GM18907 (cell line): ENCODE results near the gene SCN10A.

ENCODE experiments used
- ATAC-seq: cut with Tn5 transposase; IDR thresholded peaks from one replicate; pipeline ENCODE4 v1.9.1; 2021; ENCODE audit warnings: mild to moderate bottlenecking, moderate library complexity; ENCODE audit not compliant: unreplicated experiment

Gene SCN10A

DNA sequence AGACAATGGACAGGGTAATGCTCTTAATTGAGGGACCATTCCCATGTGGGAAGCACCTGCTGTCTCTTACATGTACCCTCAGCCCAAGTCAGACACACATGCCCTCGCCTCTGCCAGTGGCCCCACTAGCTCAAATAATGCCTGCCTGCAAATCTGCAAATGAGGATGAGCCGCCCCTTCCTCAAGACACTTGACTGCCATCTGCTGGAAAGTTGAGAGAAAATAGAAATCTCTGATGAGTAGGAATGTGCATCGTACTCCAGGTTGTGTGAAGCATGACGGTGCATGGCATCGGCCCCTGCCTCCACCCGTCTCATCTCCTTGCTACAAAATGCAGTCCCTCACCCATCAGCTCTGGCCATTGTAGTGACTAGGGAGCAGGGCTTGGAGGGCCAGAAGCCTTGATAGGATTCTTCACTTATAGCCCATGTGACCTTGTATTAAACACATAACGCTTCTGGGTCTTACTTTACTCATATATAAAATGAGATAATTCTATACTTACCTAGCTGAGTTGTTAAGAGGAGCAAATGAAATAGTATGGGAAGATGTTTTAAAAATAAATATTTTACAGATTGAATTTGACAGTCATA is 160.2 kb downstream of the SCN10A start:
- ATAC-seq: no peak

GRCh38 chr3:38653685-38654537 is 162.1 kb downstream of the SCN10A start:
- no peak for ATAC-seq

GRCh38 chr3:38652934-38653333 is 163.1 kb downstream of the SCN10A start:
- no peak for ATAC-seq

- ATAC-seq: peak; percentile 64
Observed at GRCh38 chr3:38651153-38651789, 164.7 kb downstream of the SCN10A start.

DNA sequence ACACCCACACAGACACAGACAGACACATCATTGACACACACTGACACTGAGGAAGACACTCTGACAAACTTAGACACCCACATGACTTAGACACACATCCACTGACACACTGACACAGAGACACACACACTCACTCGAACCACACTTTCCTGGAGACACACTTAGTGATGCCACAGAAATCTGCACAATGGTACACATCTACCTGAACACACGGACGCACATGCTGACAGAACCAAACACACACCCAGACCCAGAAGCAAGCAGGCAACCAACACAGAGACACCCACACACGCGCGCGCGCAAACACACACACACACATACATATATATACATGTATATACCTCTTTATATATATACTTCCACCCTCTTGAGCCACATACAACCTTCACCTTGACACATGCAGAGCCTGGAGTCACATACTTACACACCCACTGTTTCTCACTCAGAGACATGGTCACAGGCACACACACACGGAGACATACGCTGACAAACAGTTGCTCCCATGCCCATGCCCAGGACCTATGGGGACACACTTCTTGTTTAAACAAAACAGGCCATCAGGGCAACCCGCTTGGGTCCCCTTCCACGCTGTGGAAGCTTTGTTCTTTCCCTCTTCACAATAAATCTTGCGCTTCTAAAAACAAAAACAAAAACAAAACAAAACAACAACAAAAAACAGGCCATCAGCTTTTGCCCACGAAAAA is 165.6 kb downstream of the SCN10A start:
- ATAC-seq: no peak

GRCh38 chr3:38649500-38650247 is 166.3 kb downstream of the SCN10A start, which contains the start of gene SCN5A:
Gene SCN5A, minus strand, starts transcription at chr3:38649687. Its CDS starts 16,380 bp downstream, at chr3:38633307.
- ATAC-seq: peak; percentile 48

- no peak for ATAC-seq
Observed at GRCh38 chr3:38648659-38649499, 167.1 kb downstream of the SCN10A start.

DNA sequence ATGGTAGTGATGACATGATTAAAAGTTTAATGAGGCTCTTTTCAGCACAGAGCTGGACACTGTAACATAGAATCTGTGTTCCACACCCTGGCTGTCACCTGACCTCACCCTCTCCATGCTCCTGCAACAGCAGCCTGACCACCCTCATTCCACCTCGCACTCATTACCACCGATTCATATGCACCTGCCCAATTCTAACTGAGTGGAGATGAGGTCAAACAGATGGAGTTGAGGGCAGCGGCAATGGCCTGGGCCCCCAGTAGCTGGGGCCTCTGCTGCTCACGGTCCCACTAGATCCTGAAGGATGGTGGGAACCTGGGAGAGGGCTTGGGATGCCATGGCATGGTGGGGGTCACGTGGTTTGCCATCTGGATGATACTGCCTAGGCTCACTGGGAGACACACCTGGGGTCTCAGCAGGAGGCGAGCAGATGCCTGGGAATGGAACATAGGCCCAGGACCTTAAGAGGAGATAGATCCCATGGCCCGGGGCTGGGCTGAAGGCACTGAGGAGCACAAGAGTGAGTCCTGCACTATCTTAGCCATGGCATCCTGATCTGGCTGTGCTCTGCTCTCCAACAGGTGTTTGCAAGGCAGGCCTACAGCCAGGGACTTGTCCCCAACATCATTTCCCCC is 167.9 kb downstream of the SCN10A start:
- ATAC-seq: no peak

- no peak for ATAC-seq
Observed at GRCh38 chr3:38647217-38647970, 168.6 kb downstream of the SCN10A start.
